Activated B cell treated with CpG ODN at 0.5 μM for 24 hours (primary cell): ENCODE data around the gene LPAR3. TPM values are rescaled to one million over a fixed set of nuclear protein-coding genes. Genes with fewer than 3 reads are reported as not detected.
"Not testable (repeated sequence)": the region's sequence is repeated elsewhere in the genome, so short reads cannot be mapped to it uniquely, and the experiment has no call there.

Experiments
- ATAC-seq: fragments of 200-7000 bp; cut with Tn5 transposase; one replicate; pipeline ENCODE4 v1.10.0; 2021; ENCODE audit warnings: low read depth, mild to moderate bottlenecking, moderate library complexity
- CTCF ChIA-PET: fragments of 350-600 bp; sonication (Branson Sonifier 250); formaldehyde crosslinking; loops from one replicate; lab custom pipeline; 2021; ENCODE audit warnings: antibody characterized with exemption; lab: Charles Lee
- POLR2A ChIA-PET: fragments of 350-600 bp; sonication (Branson Sonifier 250); formaldehyde crosslinking; loops from one replicate; lab custom pipeline; 2021; ENCODE audit warnings: antibody characterized with exemption; lab: Charles Lee
- DNase-seq: peaks from one replicate; pipeline ENCODE4 v3.0.0; 2022
- H3K27ac Mint-ChIP-seq: one replicate; pipeline ENCODE4 v1.8.0; 2020; ENCODE audit warnings: mixed read lengths
- H3K27me3 Mint-ChIP-seq: one replicate; pipeline ENCODE4 v1.8.0; 2021; ENCODE audit warnings: mixed read lengths
- H3K36me3 Mint-ChIP-seq: one replicate; pipeline ENCODE4 v1.8.0; 2021; ENCODE audit warnings: low read depth, mixed read lengths
- H3K4me1 Mint-ChIP-seq: one replicate; pipeline ENCODE4 v1.8.0; 2021; ENCODE audit warnings: mixed read lengths
- H3K4me3 Mint-ChIP-seq: one replicate; pipeline ENCODE4 v1.8.0; 2020; ENCODE audit warnings: mild to moderate bottlenecking, mixed read lengths
- H3K9me3 Mint-ChIP-seq: one replicate; pipeline ENCODE4 v1.8.0; 2020; ENCODE audit warnings: mixed read lengths
- intact Hi-C: fragments of 100-400 bp; cut with micrococcal nuclease; formaldehyde crosslinking; loops from one replicate; pipeline ENCODE4 v1.15.1; 2024
- total RNA-seq: library from RNA; stranded (reverse); gene quantifications from 2 replicates; pipeline ENCODE4 v1.2.3, GENCODE V29; 2022
- TF ChIP-seq, protein P1 (sequence below): fragments of 200-600 bp; IDR thresholded peaks from one replicate; pipeline ENCODE4 v1.8.0; 2022; ENCODE audit warnings: antibody characterized with exemption, mild to moderate bottlenecking

Gene LPAR3
- total RNA-seq, 1 donor from 2014 or later = 0.62 TPM

DNA sequence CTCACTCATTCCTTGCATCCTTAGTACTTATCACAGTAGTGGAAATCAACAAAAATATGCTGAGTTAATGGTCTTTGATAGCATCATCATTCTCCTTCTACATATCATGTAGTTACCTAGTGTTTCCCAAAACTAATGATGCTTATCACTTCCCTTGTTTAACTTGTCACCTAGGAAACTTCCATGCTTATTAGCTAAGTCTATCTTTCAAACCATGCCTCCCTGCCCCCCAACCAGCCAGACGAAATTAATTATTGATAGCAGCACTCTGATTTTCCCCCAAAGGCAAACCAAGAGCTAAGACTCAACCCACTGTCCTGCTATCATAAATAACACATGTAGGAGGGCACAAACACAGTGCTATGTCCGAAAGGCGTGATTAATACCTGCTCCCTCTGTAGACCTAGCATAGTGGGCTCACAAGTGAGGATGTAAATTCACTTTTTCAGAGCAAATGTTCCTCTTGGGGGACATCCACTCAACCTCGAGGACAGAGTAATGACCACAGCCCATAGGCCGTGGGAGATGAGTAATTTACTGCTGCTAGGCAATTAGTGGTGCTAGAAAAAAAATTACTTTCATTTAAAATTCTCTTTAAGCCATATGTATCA is 25.8 kb upstream of the LPAR3 start:
- TF ChIP-seq, protein P1, sequence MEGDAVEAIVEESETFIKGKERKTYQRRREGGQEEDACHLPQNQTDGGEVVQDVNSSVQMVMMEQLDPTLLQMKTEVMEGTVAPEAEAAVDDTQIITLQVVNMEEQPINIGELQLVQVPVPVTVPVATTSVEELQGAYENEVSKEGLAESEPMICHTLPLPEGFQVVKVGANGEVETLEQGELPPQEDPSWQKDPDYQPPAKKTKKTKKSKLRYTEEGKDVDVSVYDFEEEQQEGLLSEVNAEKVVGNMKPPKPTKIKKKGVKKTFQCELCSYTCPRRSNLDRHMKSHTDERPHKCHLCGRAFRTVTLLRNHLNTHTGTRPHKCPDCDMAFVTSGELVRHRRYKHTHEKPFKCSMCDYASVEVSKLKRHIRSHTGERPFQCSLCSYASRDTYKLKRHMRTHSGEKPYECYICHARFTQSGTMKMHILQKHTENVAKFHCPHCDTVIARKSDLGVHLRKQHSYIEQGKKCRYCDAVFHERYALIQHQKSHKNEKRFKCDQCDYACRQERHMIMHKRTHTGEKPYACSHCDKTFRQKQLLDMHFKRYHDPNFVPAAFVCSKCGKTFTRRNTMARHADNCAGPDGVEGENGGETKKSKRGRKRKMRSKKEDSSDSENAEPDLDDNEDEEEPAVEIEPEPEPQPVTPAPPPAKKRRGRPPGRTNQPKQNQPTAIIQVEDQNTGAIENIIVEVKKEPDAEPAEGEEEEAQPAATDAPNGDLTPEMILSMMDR = no peak
- no peaks in the 10 kb centered on the region for H3K9me3 Mint-ChIP-seq
- no peaks in the 10 kb centered on the region for H3K4me1 Mint-ChIP-seq
- ATAC-seq = no peak
- H3K36me3 Mint-ChIP-seq = no peaks in the 10 kb centered on the region
- POLR2A ChIA-PET = no interaction called here
- no peak overlapping the region for H3K27ac Mint-ChIP-seq
- no peak overlapping the region for H3K4me3 Mint-ChIP-seq
- intact Hi-C loops = no loop called here
- CTCF ChIA-PET = no interaction called here
- no peak for DNase-seq
- H3K27me3 Mint-ChIP-seq = peaks cover 9% of the 10 kb centered on the region

DNA sequence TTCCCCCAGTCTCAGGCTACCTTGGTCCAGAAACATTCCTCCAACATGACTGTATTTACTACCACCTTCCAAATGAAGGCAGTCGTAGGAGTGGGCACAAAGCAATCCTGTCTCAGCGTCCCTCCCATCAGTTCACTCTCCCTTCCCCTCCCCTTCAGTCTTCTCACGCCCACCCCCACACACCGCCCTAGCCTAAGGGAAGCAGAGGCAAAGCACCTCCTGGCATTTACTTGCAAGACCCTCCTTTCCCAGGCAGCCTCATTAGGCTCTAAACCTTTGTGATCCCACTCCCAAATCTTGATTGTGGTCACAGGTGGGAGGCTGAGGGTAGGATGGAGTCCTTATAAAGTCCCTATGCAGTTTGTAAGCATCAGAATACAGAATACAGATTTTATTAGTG is 23.9 kb upstream of the LPAR3 start:
- ChIA-PET POLR2A (no interaction called here), CTCF (no interaction called here)
- Mint-ChIP-seq H3K4me1 (no peaks in the 10 kb centered on the region), H3K27ac (no peak overlapping the region), H3K9me3 (no peaks in the 10 kb centered on the region), H3K27me3 (peaks cover 9% of the 10 kb centered on the region), H3K4me3 (no peak overlapping the region), H3K36me3 (no peaks in the 10 kb centered on the region)
- DNase-seq (no peak), ATAC-seq (no peak)
- intact Hi-C loops = no loop called here
- TF ChIP-seq, protein P1 = no peak

DNA sequence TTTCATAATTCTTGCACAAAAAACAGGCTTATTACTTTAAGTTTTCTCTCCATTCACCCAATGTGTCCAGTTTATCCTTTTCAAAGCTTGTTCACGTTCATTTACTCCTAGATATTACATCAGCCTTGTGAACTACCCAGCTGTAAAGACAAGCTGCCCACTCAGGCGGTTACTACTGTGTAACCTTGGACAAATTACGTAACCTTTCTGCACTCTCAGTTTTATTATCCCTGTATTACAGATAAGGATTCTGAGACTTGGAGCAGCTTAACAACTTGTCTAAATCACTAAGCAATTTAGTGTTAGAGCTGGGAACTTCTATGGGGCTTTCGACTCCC is 20.5 kb upstream of the LPAR3 start:
- H3K9me3 Mint-ChIP-seq = no peaks in the 10 kb centered on the region
- TF ChIP-seq, protein P1 = no peak
- peaks cover 12% of the 10 kb centered on the region for H3K27me3 Mint-ChIP-seq
- intact Hi-C loops = no loop called here
- DNase-seq = no peak
- H3K4me3 Mint-ChIP-seq = no peak overlapping the region
- ChIA-PET CTCF (no interaction called here), POLR2A (no interaction called here)
- H3K4me1 Mint-ChIP-seq = no peaks in the 10 kb centered on the region
- no peak for ATAC-seq
- no peak overlapping the region for H3K27ac Mint-ChIP-seq
- no peaks in the 10 kb centered on the region for H3K36me3 Mint-ChIP-seq

DNA sequence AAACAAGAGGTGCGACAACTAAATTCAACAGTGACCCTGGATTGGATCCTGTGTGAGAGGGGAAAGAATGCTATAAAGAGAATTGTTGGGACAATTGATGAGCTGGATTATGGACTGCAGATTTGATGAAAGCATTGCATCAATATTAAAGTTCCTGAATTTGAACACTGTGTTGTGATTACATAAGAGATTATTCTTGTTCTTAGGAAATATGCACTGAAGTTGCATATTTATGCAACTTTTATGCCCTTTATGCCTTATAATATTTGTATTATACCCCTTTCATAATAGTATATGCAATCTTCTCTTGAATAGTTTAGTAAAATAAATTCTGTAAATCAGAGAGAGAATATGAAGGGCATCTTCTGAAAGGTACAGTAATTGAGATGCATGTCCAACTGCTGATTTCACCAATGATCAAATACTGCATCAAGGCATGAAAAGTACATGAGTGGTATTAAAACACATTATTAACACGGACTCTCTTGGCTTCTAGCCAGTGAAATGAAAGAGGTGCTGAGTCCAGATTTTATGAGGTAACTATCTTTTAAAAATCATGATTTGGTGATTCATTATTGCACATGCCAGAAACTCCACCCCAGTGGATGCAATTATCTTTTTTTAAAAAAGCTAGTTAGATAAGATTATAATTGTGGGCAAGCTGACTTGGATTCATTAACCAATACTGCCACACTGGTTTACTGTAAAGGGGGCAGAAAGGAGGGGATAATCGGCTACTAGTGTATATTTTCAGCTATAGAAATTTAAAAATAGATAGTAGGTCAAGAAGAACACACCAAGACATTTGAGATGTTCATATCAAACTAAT is 19.9 kb upstream of the LPAR3 start:
- TF ChIP-seq, protein P1 = no peak
- Mint-ChIP-seq H3K4me3 (no peak overlapping the region), H3K36me3 (no peaks in the 10 kb centered on the region), H3K27ac (no peak overlapping the region), H3K9me3 (no peaks in the 10 kb centered on the region), H3K27me3 (peaks cover 9% of the 10 kb centered on the region), H3K4me1 (no peaks in the 10 kb centered on the region)
- POLR2A ChIA-PET = no interaction called here
- DNase-seq (no peak), ATAC-seq (no peak)
- CTCF ChIA-PET = no interaction called here
- intact Hi-C loops = no loop called here

DNA sequence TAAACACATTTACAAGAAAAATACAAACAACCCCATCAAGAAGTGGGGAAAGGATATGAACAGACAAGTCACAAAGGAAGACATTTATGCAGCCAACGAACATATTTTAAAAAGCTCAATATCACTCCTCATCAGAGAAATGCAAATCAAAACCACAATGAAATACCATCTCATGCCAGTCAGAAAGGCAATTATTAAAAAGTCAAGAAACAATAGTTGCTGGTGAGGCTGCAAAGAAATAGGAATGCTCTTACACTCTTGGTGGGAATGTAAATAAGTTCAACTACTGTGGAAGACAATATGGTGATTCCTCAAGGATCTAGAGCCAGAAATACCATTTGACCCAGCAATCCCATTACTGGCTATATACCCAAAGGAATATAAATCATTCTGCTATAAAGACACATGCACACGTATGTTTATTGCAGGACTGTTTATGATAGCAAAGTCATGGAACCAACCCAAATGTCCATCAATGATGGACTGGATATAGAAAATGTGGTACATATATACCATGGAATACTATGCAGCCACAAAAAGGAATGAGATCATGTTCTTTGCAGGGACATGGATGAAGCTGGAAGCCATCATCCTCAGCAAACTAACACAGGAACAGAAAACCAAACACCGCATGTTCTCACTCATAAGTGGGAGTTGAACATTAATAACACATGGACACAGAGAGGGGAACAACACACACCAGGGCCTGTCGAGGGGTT is 15.9 kb upstream of the LPAR3 start:
- POLR2A ChIA-PET, CTCF ChIA-PET, H3K4me3 Mint-ChIP-seq, H3K36me3 Mint-ChIP-seq, H3K27ac Mint-ChIP-seq, H3K4me1 Mint-ChIP-seq, intact Hi-C loops, H3K9me3 Mint-ChIP-seq, ATAC-seq, DNase-seq: not testable (repeated sequence)
- H3K27me3 Mint-ChIP-seq = peaks cover 11% of the 10 kb centered on the region
